ENCODE measurements around the gene BMERB1.
"Not testable (repeated sequence)": the region's sequence is repeated elsewhere in the genome, so short reads cannot be mapped to it uniquely, and the experiment has no call there.

The BMERB1 gene

GRCh38 chr16:15566095-15566494 is 131.7 kb downstream of the BMERB1 start:
- no peak for DNase-seq

- DNase-seq: no peak
Measured at GRCh38 chr16:15567823-15568222, 133.4 kb downstream of the BMERB1 start.

GRCh38 chr16:15570666-15571065 is 136.3 kb downstream of the BMERB1 start:
- DNase-seq: not testable (repeated sequence)

- no peak for DNase-seq
Measured at GRCh38 chr16:15571557-15571956, 137.2 kb downstream of the BMERB1 start.

DNA sequence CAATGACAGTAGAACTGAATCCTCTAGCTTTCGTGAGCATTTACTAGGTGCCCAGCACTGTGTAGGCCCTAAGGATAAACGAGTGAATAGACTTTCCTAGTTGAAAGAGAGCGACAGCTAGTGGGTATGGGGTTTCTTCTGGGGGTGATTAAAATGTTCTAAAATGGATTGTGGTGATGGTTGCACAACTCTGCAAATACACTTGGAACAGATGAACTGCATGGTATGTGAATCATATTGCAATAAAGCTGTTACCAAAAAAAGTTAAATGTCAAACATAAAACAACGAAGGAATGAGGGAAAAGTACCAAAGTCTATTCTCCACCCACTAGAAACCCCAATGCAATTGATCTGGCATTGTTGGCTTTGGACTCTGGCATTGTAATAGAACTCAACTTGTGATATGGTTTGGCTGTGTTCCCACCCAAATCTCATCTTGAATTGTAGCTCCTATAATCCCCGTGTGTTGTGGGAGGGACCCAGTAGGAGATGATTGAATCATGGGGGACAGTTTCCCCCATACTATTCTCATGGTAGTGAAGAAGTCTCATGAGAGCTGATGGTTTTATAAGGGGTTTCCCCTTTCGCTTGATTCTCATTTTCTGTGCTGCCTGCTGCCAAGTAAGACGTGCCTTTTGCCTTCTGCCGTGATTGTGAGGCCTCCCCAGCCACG is 138.1 kb downstream of the BMERB1 start:
- no peak for DNase-seq

- no peak for DNase-seq
Measured at GRCh38 chr16:15573274-15573895, 139.0 kb downstream of the BMERB1 start.

GRCh38 chr16:15573896-15574613 is 139.7 kb downstream of the BMERB1 start:
- DNase-seq: not testable (repeated sequence)

DNA sequence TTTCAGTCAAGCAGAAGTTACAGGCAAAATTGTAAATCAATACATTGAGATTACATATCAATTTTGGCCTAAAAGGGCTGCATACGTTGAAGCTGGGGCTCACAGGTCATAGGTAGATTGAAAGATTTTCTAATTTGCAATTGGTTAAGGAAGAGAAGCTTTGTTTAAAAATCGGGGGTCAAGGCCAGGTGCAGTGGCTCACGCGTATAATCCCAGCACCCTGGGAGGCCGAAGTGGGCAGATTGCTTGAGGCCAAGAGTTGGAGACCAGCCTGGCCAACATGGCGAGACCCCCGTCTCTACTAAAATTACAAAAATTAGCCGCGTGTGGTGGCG is 140.2 kb downstream of the BMERB1 start:
- DNase-seq: no peak

DNA sequence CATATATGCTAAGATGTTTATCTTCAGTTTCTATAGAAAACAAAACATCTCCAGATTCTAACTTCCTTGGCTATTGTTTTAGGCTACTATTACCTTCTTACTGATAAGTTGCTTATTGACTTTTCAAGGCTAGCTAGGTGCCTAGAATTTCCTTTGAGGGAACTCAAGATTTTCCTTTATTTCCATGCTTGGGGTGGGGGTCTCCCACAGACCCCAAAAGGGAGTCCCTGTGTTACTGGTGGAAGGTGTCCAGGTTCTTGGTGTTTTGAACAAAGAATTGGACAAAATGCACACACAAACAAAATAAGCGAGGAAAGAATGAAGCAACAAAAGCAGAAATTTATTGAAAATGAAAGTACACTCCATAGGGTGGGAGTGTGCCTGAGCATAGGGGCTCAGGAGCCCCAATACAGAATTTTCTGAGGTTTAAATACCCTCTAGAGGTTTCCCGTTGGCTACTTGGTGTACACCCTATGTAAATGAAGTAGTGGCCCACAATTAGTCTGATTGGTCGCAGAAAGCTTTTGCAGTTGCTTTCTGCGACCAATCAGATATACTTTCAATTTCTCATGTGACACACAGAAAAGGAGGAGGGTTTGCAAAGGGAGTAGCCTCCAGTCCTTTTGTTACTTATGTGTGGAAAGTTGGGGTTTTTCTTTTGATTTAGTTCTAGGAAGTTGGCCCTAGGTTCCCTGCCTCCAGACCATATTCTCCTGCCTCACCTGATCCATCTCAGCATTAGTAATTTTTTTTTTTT is 141.1 kb downstream of the BMERB1 start:
- no peak for DNase-seq

- no peak for DNase-seq
Measured at GRCh38 chr16:15576960-15577958, 142.9 kb downstream of the BMERB1 start.

- DNase-seq: no peak
Measured at GRCh38 chr16:15578824-15579223, 144.4 kb downstream of the BMERB1 start.

- DNase-seq: no peak
Measured at GRCh38 chr16:15581127-15581815, 146.9 kb downstream of the BMERB1 start.

GRCh38 chr16:15583526-15583925 is 149.1 kb downstream of the BMERB1 start:
- no peak for DNase-seq

DNA sequence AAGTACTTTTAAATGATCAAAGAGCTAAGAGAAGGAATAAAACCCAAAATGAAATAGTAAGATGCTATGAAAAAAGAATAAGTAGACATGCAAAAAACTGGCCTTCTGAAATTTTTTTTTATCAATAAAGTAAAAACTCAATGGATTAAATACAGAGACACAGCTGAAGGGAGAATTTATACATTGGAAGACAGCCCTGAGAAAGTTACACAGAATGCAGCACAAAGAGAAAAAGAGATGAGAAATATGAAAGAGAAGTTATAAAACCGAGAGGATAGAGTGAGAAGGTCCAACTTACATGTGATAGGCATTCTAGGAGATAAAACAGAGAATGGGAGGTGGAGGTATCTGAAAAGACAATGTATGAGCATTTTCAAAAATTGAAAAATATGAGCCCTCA is 151.6 kb downstream of the BMERB1 start:
- no peak for DNase-seq

- DNase-seq: no peak
Measured at GRCh38 chr16:15586716-15587115, 152.3 kb downstream of the BMERB1 start.

GRCh38 chr16:15587152-15587825 is 152.9 kb downstream of the BMERB1 start:
- no peak for DNase-seq

GRCh38 chr16:15592324-15592723 is 157.9 kb downstream of the BMERB1 start:
- no peak for DNase-seq

DNA sequence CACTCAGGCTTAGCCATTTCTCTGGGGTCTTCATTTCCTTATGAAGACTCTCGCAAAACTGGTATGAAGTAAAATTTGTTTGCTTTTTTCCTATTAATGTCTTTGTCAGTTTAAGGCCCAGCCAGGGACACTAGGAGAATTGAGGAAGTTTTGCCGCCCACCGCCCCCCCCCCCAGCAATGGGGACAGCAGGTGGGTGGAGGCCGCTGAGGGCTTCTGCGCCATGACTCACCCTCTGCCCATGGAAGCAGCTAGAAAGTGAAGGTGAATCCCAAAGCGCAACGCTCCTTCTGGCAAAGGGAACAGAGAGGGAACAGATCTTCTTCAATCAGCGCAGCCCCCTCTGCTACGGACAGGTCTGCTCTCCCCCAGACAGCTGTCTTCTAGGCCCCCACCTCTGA is 158.8 kb downstream of the BMERB1 start:
- DNase-seq: no peak

- no peak for DNase-seq
Measured at GRCh38 chr16:15594711-15595320, 160.4 kb downstream of the BMERB1 start.

DNA sequence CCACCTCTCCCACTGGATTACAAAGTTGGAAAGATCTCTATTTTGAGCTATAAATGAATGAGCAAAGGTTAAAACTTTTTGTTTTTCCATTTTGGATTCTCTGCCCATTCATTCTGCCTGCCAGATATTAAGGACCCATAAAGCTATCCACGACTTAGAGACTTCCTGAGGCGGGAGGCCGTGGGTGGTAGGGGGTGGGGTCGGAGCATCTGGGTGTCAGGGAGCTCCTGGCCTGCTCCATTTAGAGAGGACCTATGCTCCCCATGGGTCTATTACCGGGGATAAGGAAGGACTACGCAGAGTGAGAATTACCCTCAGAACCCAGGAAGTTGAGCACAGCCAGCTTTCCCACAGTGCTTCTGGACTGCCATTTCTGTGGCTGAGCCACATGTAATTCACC is 162.7 kb downstream of the BMERB1 start:
- DNase-seq: no peak

Data from activated CD4-positive, alpha-beta T cell treated with anti-CD3 and anti-CD28 coated beads, Interleukin-10, Interleukin-2, amounts not matched to agents 100 ng/mL and 50 ng/mL, durations not matched to agents 16 hours and 8 hours (primary cell).